Astrocyte (in vitro differentiated cells and primary cell): ENCODE results near the gene STRA6.

Experiments
- EZH2 ChIP-seq: IDR thresholded peaks from 2 replicates; pipeline ENCODE4 v1.6.1; 2012; ENCODE audit warnings: mild to moderate bottlenecking, low read length, inconsistent platforms; ENCODE audit not compliant: insufficient read depth
- TF ChIP-seq, protein P1 (sequence below): IDR thresholded peaks from 2 replicates; pipeline ENCODE4 v1.5.1; 2011; ENCODE audit warnings: low read depth, mild to moderate bottlenecking, inconsistent platforms, low read length, moderate library complexity; ENCODE audit not compliant: insufficient read depth

DNA sequence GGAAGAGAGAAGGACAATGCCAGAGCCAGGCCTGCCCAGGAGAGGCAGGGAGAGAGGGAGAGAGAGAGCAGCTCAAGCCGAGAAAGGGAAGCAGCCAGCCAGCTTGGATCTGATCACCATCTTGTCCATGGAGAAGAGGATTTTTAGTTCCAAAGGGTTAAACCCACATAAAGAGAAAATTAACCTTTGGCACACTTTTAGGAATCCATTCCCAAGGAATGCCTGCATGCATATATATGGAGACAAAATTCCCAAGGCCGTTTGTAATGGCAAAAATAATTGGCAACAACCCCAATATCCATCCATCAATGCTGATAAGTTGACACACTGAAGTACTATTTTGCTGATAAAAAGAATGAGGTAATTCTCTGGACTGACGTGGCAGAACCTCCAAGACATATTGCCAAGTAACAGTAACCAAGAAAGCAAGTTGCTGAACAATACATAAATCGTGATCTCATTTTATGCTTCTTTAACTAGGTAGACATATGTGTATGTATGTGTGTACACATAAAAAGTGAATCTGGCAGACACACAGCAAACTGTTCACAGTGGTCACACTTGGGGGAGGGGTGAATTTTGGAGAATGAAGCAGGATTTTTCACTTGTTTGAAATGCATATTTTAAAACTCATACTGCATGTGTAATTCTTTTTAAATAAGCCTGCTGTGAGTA, 7.5 kb upstream of the STRA6 start:
- TF ChIP-seq, protein P1, sequence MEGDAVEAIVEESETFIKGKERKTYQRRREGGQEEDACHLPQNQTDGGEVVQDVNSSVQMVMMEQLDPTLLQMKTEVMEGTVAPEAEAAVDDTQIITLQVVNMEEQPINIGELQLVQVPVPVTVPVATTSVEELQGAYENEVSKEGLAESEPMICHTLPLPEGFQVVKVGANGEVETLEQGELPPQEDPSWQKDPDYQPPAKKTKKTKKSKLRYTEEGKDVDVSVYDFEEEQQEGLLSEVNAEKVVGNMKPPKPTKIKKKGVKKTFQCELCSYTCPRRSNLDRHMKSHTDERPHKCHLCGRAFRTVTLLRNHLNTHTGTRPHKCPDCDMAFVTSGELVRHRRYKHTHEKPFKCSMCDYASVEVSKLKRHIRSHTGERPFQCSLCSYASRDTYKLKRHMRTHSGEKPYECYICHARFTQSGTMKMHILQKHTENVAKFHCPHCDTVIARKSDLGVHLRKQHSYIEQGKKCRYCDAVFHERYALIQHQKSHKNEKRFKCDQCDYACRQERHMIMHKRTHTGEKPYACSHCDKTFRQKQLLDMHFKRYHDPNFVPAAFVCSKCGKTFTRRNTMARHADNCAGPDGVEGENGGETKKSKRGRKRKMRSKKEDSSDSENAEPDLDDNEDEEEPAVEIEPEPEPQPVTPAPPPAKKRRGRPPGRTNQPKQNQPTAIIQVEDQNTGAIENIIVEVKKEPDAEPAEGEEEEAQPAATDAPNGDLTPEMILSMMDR = no peak
- no peak for TF ChIP-seq EZH2
